HepG2 (cell line): Measurements from ENCODE around the gene EXOC3L4. TPM values are rescaled to one million over a fixed set of nuclear protein-coding genes. Genes with fewer than 3 reads are reported as not detected.

Experiments used
- FOXK2 ChIP-seq: fragments of 450-650 bp; IDR thresholded peaks from 2 replicates; pipeline ENCODE4 v1.6.1; 2016
- GLMP ChIP-seq: sonication (generic); formaldehyde crosslinking; IDR thresholded peaks from 2 replicates; pipeline ENCODE4 v1.9.0; 2021; ENCODE audit warnings: missing genetic modification reagents, mild to moderate bottlenecking, borderline replicate concordance
- IRF1 ChIP-seq: sonication (generic); formaldehyde crosslinking; IDR thresholded peaks from 2 replicates; pipeline ENCODE4 v1.4.0; 2020; ENCODE audit warnings: low read depth, mild to moderate bottlenecking, missing genetic modification reagents
- MAZ ChIP-seq, 2 experiments: sonication (generic) in 1 of 2; formaldehyde crosslinking in 1 of 2; IDR thresholded peaks; 2 replicates each; pipeline versions ENCODE4 v1.5.0 to v1.6.1; 2012 to 2020; ENCODE audit warnings: low read depth in 2 of 2, mild to moderate bottlenecking in 2 of 2, borderline replicate concordance in 1 of 2, improper control_type of control experiment in 1 of 2, low read length in 1 of 2, missing genetic modification reagents in 1 of 2, moderate library complexity in 1 of 2
- MTA1 ChIP-seq: sonication (generic); formaldehyde crosslinking; IDR thresholded peaks from 2 replicates; pipeline ENCODE4 v1.4.0; 2020; ENCODE audit warnings: missing genetic modification reagents, mild to moderate bottlenecking, borderline replicate concordance
- NFKBIZ ChIP-seq: IDR thresholded peaks from 2 replicates; pipeline ENCODE4 v1.6.1; 2018; ENCODE audit warnings: missing genetic modification reagents, missing compliant biosample characterization
- SMC3 ChIP-seq: IDR thresholded peaks from 2 replicates; pipeline ENCODE4 v1.6.1; 2011; ENCODE audit warnings: low read length, improper control_type of control experiment
- SPEN ChIP-seq: sonication (generic); formaldehyde crosslinking; IDR thresholded peaks from 2 replicates; pipeline ENCODE4 v1.5.1; 2020; ENCODE audit warnings: low read depth, mild to moderate bottlenecking, missing genetic modification reagents
- SUZ12 ChIP-seq: fragments of 150-350 bp; IDR thresholded peaks from 2 replicates; pipeline ENCODE4 v1.6.1; 2014; ENCODE audit warnings: low read depth, low read length
- THRA ChIP-seq: sonication (generic); formaldehyde crosslinking; IDR thresholded peaks from 2 replicates; pipeline ENCODE4 v1.4.0; 2020; ENCODE audit warnings: missing genetic modification reagents, borderline replicate concordance
- WIZ ChIP-seq: sonication (generic); formaldehyde crosslinking; IDR thresholded peaks from 2 replicates; pipeline ENCODE4 v1.5.1; 2020; ENCODE audit warnings: mild to moderate bottlenecking, missing genetic modification reagents
- ZBTB14 ChIP-seq: sonication (generic); formaldehyde crosslinking; IDR thresholded peaks from 2 replicates; pipeline ENCODE4 v1.4.0; 2020; ENCODE audit warnings: missing genetic modification reagents
- ZFY ChIP-seq: sonication (generic); formaldehyde crosslinking; IDR thresholded peaks from 2 replicates; pipeline ENCODE4 v1.4.0; 2020; ENCODE audit warnings: missing genetic modification reagents
- ZNF260 ChIP-seq: sonication (generic); formaldehyde crosslinking; IDR thresholded peaks from 2 replicates; pipeline ENCODE4 v1.4.0; 2020; ENCODE audit warnings: missing genetic modification reagents, low read depth, mild to moderate bottlenecking, borderline replicate concordance
- ZNF274 ChIP-seq: sonication (generic); formaldehyde crosslinking; IDR thresholded peaks from 2 replicates; pipeline ENCODE4 v1.5.1; 2020; ENCODE audit warnings: mild to moderate bottlenecking, missing genetic modification reagents
- ZNF337 ChIP-seq: sonication (generic); formaldehyde crosslinking; IDR thresholded peaks from 2 replicates; pipeline ENCODE4 v1.5.1; 2020; ENCODE audit warnings: missing genetic modification reagents, low read depth, mild to moderate bottlenecking, borderline replicate concordance
- ZNF362 ChIP-seq: sonication (generic); formaldehyde crosslinking; IDR thresholded peaks from 2 replicates; pipeline ENCODE4 v1.4.0; 2020; ENCODE audit warnings: missing genetic modification reagents, mild to moderate bottlenecking, borderline replicate concordance
- ZNF556 ChIP-seq: sonication (generic); formaldehyde crosslinking; IDR thresholded peaks from 2 replicates; pipeline ENCODE4 v1.4.0; 2020; ENCODE audit warnings: mild to moderate bottlenecking, missing genetic modification reagents, borderline replicate concordance
- ZNF672 ChIP-seq: sonication (generic); formaldehyde crosslinking; IDR thresholded peaks from 2 replicates; pipeline ENCODE4 v1.8.1; 2022; ENCODE audit warnings: missing genetic modification reagents
- ZNF703 ChIP-seq: sonication (generic); formaldehyde crosslinking; IDR thresholded peaks from 2 replicates; pipeline ENCODE4 v1.5.1; 2020; ENCODE audit warnings: missing genetic modification reagents, mild to moderate bottlenecking, moderate library complexity, borderline replicate concordance
- ZNF749 ChIP-seq: sonication (generic); formaldehyde crosslinking; IDR thresholded peaks from 2 replicates; pipeline ENCODE4 v1.8.0; 2022; ENCODE audit warnings: mild to moderate bottlenecking, missing genetic modification reagents, moderate library complexity, borderline replicate concordance
- ZNF761 ChIP-seq: sonication (generic); formaldehyde crosslinking; conservative IDR thresholded peaks from 2 replicates; pipeline ENCODE4 v1.4.0; 2020; ENCODE audit warnings: mild to moderate bottlenecking, missing genetic modification reagents
- ZNF772 ChIP-seq: sonication (generic); formaldehyde crosslinking; IDR thresholded peaks from 2 replicates; pipeline ENCODE4 v1.5.0; 2020; ENCODE audit warnings: mild to moderate bottlenecking, missing genetic modification reagents
- polyA plus RNA-seq, 8 experiments: library from polyadenylated mRNA; depleted of rRNA in 3 of 8; stranded (reverse) in 7 of 8; unstranded in 1 of 8; fragments of >200 nt; fragmentation: Illumina TruSeq in 4 of 8; extraction: Trizol in 4 of 8; gene quantifications; 2 replicates each; pipeline versions ENCODE4 v1.2.1 to v1.2.3, GENCODE V29; 2011 to 2016; ENCODE audit warnings: low read depth in 4 of 8, missing spikeins in 1 of 8, mixed read lengths in 1 of 8; ENCODE audit not compliant: insufficient read depth in 1 of 8
- total RNA-seq, 5 experiments: library from RNA; depleted of rRNA; stranded (reverse); fragments of >200 nt; fragmentation: Illumina TruSeq; extraction: Trizol; gene quantifications; 2 replicates each; pipeline ENCODE4 v1.2.3, GENCODE V29; 2016; ENCODE audit warnings: low read depth in 1 of 5

The EXOC3L4 gene
- total and polyA plus RNA-seq, 2 of the 13 experiments (the other 11 are each of a cell fraction or from before 2014, with no cell fraction given): 11.8 to 27.0 TPM

GRCh38 chr14:103094406-103095209 is at the start of gene EXOC3L4 (continued):
- TF ChIP-seq SMC3: no peak
- TF ChIP-seq NFKBIZ (CRISPR knock-in tag): no peak
- no peak for TF ChIP-seq ZNF703
- TF ChIP-seq ZNF672 (CRISPR knock-in tag): no peak
- peak; percentile 4; the same call in 1 of the 2 replicates for TF ChIP-seq ZNF362 (CRISPR knock-in tag)
- peak; percentile 81; the same call in 1 of the 2 replicates for TF ChIP-seq IRF1 (CRISPR knock-in tag)
- TF ChIP-seq WIZ: no peak
- TF ChIP-seq ZNF749 (CRISPR knock-in tag): no peak
- no peak for TF ChIP-seq GLMP
- TF ChIP-seq MTA1 (CRISPR knock-in tag): peak; percentile 38; the same call in 1 of the 2 replicates
- TF ChIP-seq ZNF556 (CRISPR knock-in tag): no peak
- TF ChIP-seq ZNF260: no peak
- no peak for TF ChIP-seq ZNF761 (CRISPR knock-in tag)
- TF ChIP-seq ZFY (CRISPR knock-in tag): peak; percentile 93
- TF ChIP-seq SUZ12: no peak
- no peak for TF ChIP-seq ZBTB14 (CRISPR knock-in tag)
- TF ChIP-seq ZNF274: no peak
- 0 out of 2 replicates have a peak, but pooled peaks have one; percentile 38 for TF ChIP-seq MAZ (IDR thresholded peaks at IDR 0.05; ENCODE audit: borderline replicate concordance, low read depth, low read length)
- TF ChIP-seq MAZ (CRISPR knock-in tag; IDR thresholded peaks at IDR 0.05; ENCODE audit: low read depth): peak; percentile 66
- peak; percentile 12; the same call in 1 of the 2 replicates for TF ChIP-seq ZNF772 (CRISPR knock-in tag)
- no peak; the same call in 1 of the 2 replicates for TF ChIP-seq THRA (CRISPR knock-in tag)
- TF ChIP-seq SPEN (CRISPR knock-in tag): peak; percentile 80; the same call in 1 of the 2 replicates
- no peak for TF ChIP-seq ZNF337 (CRISPR knock-in tag)
- no peak for TF ChIP-seq FOXK2
